Tibial nerve (tissue), 4 donors: Measurements from ENCODE around the gene TNRC6C.

ENCODE experiments used
- EP300 ChIP-seq, 2 donors: sonication (generic); formaldehyde crosslinking; IDR thresholded peaks; one replicate each; pipeline ENCODE4 v1.6.1; 2017; ENCODE audit warnings: antibody characterized with exemption in 2 of 2, mild to moderate bottlenecking in 1 of 2
- TF ChIP-seq, protein P1 (sequence below), 5 experiments: fragments of 200-600 bp in 3 of 5; fragments of 450-650 bp in 2 of 5; sonication (generic) in 3 of 5; IDR thresholded peaks; one replicate each; pipeline ENCODE4 v1.5.1; 2016 to 2019; ENCODE audit warnings: antibody characterized with exemption in 5 of 5, mild to moderate bottlenecking in 3 of 5, moderate library complexity in 2 of 5

DNA sequence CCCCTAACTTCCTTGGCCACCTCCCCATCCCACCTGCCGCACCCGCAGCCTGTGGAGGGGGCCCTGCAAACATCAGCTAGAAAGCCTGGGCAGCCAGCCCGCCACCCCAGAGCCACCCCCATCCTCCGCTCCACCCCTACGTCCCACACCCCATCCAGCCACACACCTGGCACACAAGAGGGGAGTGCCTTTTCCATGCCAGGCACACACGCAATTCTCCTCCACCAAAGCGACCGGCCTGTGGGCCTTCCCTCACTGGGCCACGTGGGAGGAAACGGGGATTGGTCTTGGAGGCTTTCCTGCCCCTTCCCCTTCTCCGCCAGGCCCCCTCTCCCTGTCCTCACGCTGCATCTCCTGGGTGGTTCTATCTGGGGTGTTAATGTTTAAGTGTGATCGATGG, 48.7 kb upstream of the TNRC6C start:
- TF ChIP-seq, protein P1, sequence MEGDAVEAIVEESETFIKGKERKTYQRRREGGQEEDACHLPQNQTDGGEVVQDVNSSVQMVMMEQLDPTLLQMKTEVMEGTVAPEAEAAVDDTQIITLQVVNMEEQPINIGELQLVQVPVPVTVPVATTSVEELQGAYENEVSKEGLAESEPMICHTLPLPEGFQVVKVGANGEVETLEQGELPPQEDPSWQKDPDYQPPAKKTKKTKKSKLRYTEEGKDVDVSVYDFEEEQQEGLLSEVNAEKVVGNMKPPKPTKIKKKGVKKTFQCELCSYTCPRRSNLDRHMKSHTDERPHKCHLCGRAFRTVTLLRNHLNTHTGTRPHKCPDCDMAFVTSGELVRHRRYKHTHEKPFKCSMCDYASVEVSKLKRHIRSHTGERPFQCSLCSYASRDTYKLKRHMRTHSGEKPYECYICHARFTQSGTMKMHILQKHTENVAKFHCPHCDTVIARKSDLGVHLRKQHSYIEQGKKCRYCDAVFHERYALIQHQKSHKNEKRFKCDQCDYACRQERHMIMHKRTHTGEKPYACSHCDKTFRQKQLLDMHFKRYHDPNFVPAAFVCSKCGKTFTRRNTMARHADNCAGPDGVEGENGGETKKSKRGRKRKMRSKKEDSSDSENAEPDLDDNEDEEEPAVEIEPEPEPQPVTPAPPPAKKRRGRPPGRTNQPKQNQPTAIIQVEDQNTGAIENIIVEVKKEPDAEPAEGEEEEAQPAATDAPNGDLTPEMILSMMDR (IDR thresholded peaks at IDR 0.05), result no peak
- TF ChIP-seq EP300 (IDR thresholded peaks at IDR 0.05), result no peak
